ENCODE measurements around the gene TGIF1.

GRCh38 chr18:3461704-3462103 lies 11.7 kb downstream of the TGIF1 start:
- TF ChIP-seq POLR2A (IDR thresholded peaks at IDR 0.05) (no peak), CTCF (IDR thresholded peaks at IDR 0.05) (no peak)
